Inferior parietal cortex (tissue), 1 donor: ENCODE data around the gene IL1F10.

ENCODE experiments used
- DNase-seq: peaks from one replicate; pipeline ENCODE4 v3.0.0-alpha.2; 2016; ENCODE audit errors: extremely low spot score

The IL1F10 gene, protein sequence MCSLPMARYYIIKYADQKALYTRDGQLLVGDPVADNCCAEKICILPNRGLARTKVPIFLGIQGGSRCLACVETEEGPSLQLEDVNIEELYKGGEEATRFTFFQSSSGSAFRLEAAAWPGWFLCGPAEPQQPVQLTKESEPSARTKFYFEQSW

DNA sequence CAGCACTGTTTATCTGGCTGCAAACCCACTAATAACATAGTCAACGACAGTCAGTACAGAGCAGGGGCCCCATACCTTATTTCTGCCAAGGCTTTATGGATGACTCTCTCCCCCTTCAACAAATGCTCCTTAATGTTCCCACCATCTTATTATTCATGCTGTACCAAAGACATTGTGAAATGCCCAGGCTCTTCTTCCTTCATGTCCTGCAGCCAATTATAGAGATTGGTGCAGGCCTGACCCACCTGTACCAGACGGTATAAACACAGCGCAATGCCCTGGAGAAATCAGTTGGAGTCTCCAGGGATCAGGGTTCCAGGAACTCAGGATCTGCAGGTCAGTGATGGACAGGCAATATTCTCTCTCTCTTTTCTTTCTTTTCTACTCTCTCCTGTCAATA is at the start of gene IL1F10:
IL1F10 (plus strand) TSS at position 290 of the 400 bp plus-strand sequence. CDS start 4,769 bp downstream, outside the sequence.
- no peak for DNase-seq

DNA sequence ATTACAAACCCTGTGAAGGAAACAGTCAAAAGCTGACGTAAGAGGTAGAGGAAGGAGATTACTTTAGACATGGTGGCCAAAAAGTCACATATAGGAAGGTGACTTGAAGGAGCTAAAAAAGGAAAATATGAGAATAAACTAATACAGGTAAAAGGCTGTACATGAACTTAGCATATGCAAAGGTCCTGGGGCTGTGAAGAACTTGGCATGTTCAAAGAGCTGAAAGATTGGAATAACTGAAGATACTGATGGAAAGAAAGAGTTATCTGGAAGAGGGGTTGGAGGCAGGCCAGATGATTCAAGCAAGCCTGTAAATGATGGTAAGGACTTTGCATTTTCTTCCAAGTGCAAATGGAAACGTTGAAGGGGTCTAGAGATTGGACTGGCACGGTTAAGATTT is 49.3 kb upstream of the IL1F10 start:
- no peak for DNase-seq

DNA sequence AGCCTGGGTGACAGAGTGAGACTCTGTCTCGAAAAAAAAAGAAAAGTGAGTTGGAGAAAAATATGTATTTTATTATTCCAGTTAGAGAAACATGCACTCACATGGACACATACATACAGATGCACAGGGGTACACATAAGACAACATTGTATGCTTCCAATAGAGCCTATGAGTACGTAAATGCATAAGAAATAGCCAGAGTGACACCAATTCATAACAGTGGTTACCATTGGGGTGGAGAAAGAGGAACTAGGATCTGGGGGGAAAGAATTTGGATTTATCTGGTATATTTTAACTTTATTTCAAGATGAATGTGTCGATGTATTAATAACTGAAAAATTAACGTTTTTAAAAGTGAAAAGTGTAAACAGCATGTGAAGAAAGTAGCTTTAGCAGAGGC is 46.5 kb upstream of the IL1F10 start:
- DNase-seq = no peak

DNA sequence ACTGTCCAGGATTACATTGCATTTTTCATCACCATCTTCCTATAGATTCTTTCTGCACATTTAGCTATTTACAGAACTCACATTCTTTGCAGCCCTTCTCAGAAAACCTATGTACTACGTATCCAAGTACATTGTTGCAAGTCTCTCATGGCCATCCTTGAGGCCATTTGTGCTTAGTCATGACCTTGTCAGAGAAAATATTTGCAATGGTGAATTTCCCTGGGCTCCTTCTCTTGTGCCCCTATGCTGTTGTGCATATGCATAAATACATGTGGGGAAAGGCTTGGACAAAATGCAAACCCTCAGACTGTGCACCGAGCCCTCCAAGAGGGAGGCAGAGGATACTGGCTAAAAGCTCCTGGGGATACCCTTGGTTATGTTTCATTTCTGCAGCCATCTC is 43.0 kb upstream of the IL1F10 start:
- no peak for DNase-seq

DNA sequence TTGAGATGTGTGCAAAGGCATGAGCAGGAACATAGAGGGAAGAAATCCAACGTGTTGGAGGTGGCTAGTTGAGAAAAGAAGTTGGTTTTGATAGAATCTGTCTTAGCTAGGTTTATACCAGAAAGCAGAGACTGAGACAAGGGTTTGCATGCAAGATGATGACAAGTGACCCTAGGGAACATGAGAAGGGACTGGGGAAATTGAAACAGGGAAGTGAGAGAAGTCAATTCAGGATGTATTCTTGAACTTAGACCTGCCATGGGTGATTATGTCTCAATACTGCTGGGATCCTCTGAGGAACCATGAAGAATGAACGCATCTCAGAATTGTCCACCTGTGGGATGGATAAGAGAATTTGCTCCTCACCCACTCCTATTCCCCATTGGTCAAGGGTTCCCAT is 42.0 kb upstream of the IL1F10 start:
- DNase-seq = no peak

DNA sequence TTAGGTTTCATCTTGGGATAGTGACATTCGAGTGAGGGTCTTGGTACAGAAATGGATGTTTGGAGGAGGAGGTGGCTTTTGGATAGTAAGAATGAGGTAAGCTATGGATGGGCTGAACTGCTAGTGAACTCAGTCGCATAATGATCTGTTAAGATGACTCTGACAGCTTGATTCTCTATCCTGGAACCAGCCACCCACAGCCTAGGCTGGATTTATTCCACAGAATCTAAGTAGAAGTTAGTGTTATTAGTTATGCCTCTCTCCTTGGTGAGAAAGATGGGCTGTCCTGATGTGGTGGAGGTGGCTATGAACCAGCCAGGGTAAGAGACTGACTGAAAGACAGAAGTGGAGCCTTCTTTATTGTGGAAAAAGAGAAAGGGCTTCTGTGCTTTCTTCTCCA is 40.1 kb upstream of the IL1F10 start:
- DNase-seq = no peak

DNA sequence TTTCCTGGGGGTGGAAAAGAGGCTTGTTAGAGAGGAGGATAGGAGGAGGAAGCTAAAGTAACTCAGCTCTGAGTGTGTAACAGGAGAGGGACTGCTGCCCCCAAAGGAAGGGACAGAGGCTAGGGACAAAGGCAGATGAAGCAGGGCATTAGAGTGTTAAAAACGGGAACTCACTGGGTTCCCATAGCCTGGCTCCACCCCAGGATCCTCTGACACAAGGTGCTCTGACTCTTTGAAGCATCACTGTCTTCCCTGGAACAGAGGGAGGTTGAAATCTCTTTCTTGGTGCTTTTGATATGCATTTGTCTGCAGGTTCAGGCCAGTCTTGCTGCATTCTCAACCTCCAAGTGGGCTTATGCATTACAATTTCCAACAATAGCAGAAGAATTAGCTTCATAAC is 39.7 kb upstream of the IL1F10 start:
- no peak for DNase-seq

DNA sequence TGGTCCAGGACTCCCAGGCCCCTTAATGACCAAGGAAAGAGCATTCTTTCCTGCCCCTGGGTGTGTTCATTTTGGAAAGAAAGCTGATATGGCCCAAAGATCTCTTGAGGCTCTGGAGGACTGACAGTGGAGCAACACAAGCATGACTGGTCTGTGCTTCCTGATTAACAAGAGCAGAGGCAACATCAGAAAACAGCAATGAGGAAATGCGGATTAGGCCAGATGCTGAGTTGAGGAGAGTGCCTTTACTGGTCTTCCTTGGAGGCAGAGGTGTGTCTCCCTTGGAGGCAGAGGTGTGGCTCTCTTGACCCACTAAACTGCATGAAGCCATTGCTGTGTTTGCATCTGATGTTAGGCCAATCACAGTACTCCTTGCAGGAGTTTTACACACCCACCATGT is 35.0 kb upstream of the IL1F10 start:
- no peak for DNase-seq

DNA sequence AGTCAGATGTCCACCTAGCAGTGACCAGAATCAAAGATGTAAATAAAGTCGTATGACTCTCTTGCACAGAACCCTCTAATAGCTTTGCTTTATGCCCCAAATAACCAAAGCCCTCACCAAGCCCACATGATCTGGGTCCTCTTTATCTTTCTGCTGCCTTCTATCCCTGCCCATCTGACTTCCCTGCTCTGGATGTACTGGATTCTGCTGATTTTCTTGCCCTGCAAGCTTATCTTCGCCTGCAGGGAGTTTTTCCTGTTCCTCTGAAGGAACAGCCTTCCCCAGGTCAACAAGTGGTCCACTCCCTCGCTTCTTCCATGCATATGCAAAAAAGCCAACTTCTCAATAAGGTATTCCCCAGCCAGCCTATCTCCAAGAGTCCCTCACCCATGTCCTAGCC is 33.8 kb upstream of the IL1F10 start:
- no peak for DNase-seq

DNA sequence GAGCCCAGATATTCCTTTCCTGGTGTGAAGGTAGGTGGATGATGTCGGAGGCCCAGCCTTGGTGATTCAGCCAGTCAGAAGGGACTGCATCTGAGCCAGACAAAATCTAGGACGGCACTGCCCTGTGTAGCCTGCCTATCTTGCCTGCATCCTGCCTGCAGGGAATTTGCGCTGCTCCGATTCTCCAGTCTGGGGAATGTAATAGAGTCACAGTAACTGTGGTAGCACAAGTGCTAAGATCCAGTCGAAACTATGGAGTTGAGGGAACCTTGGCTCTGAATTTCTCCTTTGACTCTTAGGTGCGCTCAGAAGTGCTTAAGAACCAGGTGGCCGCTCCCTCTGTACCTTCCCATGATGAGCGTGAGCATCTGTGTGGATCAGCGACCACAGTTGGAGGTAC is 31.0 kb upstream of the IL1F10 start:
- DNase-seq = no peak

DNA sequence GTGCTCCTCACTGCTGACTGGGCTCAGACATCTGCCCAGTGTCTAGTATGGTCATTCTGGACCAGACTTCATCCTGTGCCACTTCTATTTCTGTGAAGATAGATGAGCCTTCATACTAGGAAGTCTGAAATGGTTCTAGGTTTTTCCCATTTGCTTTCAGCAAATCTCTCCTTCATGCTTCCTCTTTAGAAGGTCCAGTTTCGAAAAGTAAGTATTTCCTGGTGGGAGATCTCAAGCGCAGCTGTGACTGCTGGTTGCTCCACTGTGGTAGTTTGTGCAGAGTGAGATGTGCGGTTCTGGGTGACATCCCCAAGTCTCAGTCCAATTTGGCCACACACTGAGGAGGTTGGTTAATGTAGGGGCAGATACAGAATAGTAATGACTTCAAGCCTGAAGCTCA is 29.5 kb upstream of the IL1F10 start:
- DNase-seq = no peak

DNA sequence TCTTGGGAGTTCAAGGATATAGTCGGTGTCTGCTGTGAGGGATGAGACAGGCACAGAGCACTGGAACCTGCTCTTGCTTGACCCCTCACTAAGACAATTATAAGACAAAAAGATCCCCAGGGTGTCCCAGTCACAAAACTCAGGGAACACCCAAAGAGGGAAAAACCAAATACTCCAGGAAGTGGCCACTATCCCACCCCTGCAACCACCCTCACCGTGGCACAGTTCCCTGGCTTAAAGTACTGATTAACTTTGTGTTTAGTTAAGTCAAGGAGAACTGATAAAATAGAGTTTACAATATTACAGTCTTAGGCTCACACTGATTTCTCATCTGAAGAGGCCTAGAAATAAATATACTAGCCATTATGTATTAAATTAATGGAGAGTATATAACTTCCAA is 28.6 kb upstream of the IL1F10 start:
- DNase-seq = no peak

DNA sequence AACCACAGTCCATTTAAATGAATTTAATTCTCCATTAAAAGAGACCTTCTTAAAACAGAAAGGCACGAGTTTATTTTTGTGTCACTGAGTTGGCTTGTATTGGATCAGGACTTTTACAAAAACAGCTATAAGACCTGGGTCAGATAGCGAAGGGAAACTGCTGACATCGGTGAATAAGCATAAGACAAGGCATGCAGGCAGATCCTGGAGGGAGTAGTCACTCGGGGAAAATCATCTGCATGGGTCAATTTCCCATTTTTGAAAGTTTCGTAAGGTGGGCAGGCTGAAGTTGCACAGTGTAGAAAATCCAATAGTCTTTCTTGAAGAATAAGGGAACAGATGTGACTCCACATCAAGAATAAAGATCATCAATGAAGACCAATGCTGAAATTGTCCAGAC is 28.1 kb upstream of the IL1F10 start:
- DNase-seq = no peak

DNA sequence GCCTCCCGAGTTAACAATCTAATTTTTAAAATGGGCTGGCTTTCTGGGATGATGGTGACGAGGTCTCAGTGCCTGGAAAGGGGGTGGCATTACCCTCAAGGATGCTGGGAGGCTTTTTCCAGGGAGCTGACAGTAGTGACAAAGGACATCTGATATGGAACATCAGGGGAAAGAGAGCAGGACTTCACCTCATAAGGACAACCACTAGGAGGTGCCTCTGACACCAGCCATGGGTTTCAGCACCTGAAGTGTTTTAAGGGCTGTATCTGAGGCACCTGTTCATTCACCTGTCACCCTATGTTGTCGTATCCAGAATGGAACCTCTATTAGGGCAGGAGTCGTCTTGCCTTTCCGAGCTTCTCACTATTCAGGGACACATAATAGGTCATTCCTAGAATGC is 25.9 kb upstream of the IL1F10 start:
- no peak for DNase-seq

DNA sequence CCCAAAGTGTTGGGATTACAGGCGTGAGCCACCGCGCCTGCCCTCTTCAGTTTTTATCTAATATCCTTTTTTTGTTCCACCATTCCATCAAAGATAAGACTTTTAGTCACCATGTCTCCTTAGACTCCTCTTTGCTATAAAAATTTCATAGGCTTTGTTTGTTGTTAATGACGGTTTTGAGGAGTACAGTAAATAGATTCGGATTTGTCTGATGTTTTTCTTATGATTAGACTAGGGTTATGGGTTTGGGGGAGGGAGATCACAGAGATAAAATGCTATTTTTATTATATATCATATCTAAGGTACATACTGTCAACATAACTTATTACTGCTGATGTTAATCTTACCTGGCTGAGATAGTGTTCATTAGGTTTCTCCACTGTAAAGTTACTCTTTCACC is 21.3 kb upstream of the IL1F10 start:
- no peak for DNase-seq

DNA sequence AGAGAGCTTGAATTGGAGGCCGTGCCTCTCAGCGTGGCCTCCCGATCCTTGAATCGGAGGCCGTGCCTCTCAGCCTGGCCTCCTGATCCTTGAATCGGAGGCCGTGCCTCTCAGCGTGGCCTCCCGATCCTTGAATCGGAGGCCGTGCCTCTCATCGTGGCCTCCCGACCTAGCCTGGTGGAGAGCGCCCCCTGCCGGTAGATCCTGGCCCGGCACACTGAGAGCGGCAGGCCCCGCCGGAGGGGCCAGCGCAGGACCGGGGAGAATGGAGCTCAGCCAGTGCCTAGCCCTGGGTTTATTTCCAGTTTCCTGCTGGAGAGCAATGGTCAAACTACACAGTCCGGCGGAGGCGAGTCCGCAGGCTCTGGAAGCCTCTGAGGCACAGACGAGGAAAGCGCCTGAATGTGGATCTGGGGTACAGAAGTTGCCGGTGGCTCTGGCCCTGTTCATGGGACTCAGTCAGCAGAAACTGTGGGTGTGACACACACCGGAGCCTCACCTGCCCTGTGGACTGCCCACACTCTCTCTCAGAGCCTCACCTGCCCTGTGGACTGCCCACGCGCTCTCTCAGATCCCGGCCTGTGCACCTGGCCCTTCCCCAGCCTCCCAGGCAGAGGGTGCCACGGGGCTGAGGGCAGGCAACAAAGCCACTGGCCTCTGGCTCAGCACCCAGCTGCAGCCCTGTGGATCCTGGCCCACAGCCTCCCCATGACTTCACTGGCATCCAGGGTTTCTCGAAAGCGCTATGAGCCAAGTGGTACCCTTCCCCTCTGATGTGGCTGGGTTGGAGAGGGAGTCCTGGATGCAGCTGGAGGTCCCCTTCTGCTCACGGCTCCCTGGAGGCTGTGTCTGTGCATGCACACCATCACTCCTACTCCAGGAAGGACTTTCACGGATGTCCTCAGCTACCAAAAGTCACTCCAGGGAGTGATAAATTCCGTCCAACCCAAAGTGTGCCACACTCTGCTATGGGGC is 16.6 kb upstream of the IL1F10 start:
- no peak for DNase-seq

DNA sequence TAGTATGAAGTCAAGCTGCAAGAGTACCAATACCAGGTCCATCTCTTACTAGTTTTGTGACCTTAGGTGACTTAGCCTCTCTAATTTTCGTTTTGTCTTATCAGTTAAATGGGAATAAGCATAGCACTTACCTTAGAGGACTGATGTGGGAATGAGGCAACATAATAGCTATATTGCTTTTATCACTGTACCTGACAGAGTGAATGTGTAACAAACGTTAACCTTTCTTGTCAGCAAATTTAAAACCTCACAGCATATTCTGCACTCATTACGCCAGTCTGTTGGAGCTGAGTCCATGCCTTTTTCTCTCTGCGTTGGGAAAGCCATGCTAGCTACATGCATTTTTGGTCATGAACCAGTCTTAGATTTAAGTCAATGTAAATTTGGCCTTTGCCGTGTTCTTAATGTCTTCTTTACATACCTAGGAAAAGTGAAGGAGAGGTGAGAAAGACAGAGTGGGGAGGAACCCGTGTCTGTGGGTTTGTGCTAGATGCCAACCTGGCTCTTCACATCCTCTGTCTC is 15.3 kb upstream of the IL1F10 start, which contains the start of gene IL36B:
IL36B (minus strand) TSS at position 472 of the 522 bp plus-strand sequence.
- no peak for DNase-seq

DNA sequence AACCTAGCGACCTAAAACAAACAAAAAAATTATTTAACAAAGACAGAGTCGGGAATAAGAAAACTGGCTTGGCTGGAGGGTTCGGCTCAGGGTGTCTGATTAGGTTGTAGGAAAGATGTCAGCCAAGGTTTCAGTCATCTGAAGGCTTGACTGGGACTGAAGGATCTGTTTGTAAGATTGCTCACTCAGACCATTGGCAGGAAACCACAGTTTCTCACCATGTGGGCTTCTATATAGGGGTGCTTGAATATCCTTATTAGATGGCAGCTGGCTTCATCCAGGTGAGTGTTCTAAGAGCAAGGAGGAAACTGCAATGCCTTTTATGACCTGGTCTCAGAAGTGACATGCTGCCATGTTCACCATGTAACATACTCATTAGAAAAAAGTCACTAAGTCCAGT is 14.1 kb upstream of the IL1F10 start:
- no peak for DNase-seq

DNA sequence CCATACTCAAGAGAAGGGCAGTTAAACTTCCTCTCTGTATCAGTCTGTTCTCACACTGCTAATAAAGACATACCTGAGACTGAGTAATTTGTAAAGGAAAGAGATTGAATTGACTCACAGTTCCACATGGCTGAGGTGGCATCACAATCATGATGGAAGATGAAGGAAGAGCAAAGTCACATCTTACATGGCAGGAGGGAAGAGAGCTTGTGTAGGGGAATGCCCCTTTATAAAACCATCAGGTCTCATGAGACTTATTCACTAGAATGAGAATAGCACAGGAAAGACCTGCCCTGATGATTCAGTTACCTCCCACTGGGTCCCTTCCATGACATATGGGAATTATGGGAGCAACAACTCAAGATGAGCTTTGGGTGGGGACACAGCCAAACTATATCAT is 13.7 kb upstream of the IL1F10 start:
- no peak for DNase-seq

DNA sequence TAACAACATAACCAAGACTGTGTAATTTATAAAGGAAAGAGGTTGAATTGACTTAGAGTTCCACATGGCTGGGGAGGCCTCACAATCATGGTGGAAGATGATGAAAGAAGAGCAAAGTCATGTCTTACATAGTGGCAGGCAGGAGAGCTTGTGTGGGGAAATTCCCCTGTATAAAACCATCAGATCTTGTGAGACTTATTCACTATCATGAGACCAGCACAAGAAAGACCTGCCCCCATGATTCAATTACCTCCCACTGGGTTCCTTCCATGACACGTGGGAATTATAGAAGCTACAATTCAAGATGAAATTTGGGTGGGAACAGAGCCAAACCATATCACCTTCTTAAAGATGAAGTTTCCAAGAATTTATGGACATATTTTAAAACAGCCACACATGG is 11.2 kb upstream of the IL1F10 start:
- DNase-seq = no peak

DNA sequence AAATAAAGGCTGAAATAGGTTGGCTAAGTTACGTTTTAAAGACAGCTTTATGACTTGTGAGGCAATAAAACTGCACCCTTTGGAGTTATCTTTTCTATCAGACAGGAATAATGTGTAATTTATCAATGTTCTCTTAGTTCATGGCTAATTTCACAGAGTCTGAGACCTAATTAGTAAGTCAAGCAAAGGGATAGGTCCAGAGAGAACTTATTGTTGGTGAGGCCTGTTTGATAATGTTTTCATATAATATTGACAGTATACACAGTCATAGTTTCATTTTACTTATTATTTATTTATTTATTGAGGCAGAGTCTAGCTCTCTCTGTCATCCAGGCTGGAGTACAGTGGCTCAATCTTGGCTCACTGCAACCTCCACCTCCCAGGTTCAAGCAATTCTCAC is 10.7 kb upstream of the IL1F10 start:
- DNase-seq = no peak

DNA sequence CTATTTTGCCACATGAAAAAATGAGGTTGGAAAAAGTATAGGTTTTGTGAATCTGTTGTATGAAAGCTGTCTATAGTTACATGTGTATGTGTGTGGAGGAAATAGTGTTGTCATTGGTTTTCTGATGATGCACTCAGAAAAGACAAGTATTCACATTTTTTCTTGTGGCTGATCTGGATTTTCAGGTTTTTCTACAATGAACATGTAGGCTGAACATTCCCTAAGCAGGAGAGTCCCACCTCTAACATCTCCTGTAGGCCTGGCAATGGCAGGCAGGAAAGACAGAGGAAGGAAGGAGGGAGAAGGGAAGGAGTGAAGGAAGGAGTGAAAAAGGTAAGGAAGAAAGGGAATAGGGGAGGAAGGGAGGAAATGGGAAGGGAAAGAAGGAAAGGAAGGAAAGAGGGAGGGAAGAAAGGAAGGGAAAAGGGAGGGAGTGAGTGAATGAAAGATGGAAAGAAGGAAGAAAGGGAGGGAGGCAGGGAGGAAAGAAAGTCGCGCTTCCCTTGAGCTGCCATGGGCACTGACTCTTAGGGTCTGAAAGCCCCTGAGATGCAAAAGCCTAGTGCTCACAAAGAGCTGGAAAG is 9.3 kb upstream of the IL1F10 start:
- no peak for DNase-seq
